Coronary artery (tissue), 2 donors: ENCODE measurements around the gene SV2C.

ENCODE experiments used
- DNase-seq: peaks from one replicate; pipeline ENCODE4 v3.0.0-alpha.2; 2017; ENCODE audit warnings: low spot score
- H3K27ac ChIP-seq, 2 donors: fragments of 200-600 bp; sonication (generic); one replicate each; pipeline ENCODE4 v1.5.1; 2016 to 2019
- H3K4me3 ChIP-seq: fragments of 200-600 bp; sonication (generic); 2 replicates; pipeline ENCODE4 v1.5.1; 2016; ENCODE audit warnings: mild to moderate bottlenecking, moderate library complexity
- TF ChIP-seq, protein P1 (sequence below): fragments of 200-600 bp; sonication (generic); IDR thresholded peaks from one replicate; pipeline ENCODE4 v1.5.1; 2019; ENCODE audit warnings: antibody characterized with exemption

SV2C gene

GRCh38 chr5:76062502-76063041, 20.6 kb upstream of the SV2C start:
- Histone ChIP-seq H3K27ac (no peak overlapping the region), H3K4me3 (no peak overlapping the region)
- DNase-seq, result no peak
- TF ChIP-seq, protein P1, sequence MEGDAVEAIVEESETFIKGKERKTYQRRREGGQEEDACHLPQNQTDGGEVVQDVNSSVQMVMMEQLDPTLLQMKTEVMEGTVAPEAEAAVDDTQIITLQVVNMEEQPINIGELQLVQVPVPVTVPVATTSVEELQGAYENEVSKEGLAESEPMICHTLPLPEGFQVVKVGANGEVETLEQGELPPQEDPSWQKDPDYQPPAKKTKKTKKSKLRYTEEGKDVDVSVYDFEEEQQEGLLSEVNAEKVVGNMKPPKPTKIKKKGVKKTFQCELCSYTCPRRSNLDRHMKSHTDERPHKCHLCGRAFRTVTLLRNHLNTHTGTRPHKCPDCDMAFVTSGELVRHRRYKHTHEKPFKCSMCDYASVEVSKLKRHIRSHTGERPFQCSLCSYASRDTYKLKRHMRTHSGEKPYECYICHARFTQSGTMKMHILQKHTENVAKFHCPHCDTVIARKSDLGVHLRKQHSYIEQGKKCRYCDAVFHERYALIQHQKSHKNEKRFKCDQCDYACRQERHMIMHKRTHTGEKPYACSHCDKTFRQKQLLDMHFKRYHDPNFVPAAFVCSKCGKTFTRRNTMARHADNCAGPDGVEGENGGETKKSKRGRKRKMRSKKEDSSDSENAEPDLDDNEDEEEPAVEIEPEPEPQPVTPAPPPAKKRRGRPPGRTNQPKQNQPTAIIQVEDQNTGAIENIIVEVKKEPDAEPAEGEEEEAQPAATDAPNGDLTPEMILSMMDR, result no peak

DNA sequence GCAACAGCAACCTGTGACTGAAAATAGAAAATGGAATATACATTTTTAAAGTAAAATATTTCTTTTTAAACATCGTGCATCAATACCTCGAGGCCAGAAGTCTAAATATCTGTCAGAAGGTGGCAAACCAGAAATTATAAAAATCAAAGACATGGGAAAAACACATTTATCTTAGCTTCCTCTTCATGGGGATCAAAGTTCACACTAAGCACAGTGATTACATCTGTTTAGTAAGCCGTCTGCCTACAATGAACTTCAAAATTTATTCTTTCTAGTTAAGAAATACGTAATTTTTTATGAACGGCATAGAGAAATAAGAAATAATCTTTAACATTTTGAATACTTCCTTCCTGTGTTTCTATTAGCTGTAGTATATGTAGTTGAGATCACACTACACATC, 17.9 kb upstream of the SV2C start:
- DNase-seq, result no peak

GRCh38 chr5:76069061-76069735, 14.0 kb upstream of the SV2C start:
- Histone ChIP-seq H3K4me3 (no peak overlapping the region), H3K27ac (no peak overlapping the region)
- DNase-seq, result no peak
- TF ChIP-seq, protein P1, result no peak

More for the DNA sequence above, 17.9 kb upstream of the SV2C start:
- TF ChIP-seq, protein P1, result no peak
- no peak overlapping the region for H3K4me3 ChIP-seq
- no peak overlapping the region for H3K27ac ChIP-seq

- TF ChIP-seq, protein P1, result no peak
- DNase-seq, result no peak
- H3K4me3 ChIP-seq, result no peak overlapping the region
- H3K27ac ChIP-seq, result no peak overlapping the region
Observed at GRCh38 chr5:76074487-76075065, 8.6 kb upstream of the SV2C start.

GRCh38 chr5:76081811-76082771, 1.1 kb upstream of the SV2C start:
- H3K4me3 ChIP-seq, result peak overlapping the region; percentile 63
- TF ChIP-seq, protein P1, result no peak
- H3K27ac ChIP-seq, result no peak overlapping the region

GRCh38 chr5:76083555-76084495, 642 bp downstream of the SV2C start:
- Histone ChIP-seq H3K4me3 (peak overlapping the region; percentile 63), H3K27ac (no peak overlapping the region)
- TF ChIP-seq, protein P1, result no peak

More at GRCh38 chr5:76081811-76082771, 1.1 kb upstream of the SV2C start:
- no peak for DNase-seq

More at GRCh38 chr5:76083555-76084495, 642 bp downstream of the SV2C start:
- DNase-seq, result no peak
